NOMO-1 treated with DMSO at 0.1 percent for 48 hours (cell line): ENCODE results near the gene GIGYF2.
"Not testable (repeated sequence)": the region's sequence is repeated elsewhere in the genome, so short reads cannot be mapped to it uniquely, and the experiment has no call there.

ENCODE experiments used
- DNase-seq: peaks from one replicate; lab custom pipeline; 2025; ENCODE audit not compliant: unreplicated experiment; lab: John Stamatoyannopoulos, UW

The GIGYF2 gene

DNA sequence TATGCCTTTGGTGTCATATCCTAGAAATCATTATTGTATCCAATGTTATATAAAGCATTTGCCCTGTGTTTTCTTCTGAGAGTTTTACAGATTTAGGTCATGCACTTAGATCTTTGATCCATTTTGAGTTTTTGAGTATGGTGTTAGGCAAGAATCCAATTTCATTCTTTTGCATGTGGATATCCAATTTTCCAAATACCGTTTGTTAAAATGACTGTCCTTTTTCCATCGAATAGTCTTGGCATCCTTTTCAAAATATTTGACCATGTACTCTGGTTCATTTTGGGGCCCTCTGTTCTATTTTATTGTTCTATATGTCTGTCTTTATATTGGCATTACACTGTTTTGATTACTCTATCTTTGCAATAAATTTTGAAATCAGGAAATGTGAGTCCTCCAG, 103.0 kb downstream of the GIGYF2 start:
- DNase-seq, result no peak

DNA sequence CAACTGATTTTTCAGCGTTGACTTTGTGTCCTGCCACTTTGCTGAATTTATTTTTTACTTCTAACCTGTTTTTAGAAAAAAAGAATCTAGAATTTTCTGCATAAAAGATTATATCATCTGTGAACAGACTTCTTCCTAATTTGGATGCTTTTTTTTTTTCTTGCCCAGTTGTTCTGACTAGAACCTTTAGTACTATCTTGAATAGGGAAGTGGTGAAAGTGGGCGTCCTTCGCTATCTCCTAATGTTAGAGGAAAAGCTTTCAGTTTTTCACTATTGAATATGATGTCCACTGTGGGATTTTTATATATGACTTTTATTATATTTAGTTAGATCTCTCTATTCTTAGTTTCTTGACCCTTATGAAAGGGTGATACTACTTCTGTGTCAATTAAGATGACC, 105.0 kb downstream of the GIGYF2 start:
- no peak for DNase-seq

DNA sequence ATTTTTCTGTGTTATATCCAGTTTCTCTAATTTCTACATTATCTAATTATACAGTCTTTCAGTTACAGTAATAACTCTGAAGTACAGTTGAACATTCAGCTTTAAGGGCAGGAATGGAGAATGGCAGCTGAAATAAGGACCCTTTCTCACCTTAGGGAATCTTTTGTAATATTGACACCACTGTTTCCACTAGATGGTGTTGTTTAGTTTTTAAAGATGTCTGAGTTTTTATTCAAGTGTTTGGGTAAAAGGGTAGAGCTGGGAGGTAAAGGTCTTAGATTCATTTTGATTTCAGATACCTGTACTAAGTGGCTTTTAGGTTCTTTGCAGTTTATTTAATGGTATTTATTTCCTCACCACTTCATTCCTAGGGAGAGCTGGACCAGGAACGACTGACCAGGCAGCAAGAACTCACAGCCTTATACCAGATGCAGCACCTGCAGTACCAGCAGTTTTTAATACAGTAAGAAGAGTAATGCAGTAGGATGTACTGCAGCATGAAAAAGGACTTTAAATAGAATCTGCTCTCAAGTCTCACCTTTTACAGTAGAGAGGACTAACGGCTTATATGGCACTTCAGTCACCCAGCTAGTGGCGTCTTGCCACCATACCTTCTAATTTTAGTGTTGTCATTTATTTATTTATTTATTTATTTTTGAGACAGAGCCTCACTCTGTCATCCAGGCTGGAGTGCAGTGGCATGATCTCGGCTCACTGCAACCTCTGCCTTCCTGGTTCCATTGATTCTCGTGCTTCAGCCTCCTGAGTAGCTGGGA, 112.4 kb downstream of the GIGYF2 start:
- DNase-seq, result no peak

DNA sequence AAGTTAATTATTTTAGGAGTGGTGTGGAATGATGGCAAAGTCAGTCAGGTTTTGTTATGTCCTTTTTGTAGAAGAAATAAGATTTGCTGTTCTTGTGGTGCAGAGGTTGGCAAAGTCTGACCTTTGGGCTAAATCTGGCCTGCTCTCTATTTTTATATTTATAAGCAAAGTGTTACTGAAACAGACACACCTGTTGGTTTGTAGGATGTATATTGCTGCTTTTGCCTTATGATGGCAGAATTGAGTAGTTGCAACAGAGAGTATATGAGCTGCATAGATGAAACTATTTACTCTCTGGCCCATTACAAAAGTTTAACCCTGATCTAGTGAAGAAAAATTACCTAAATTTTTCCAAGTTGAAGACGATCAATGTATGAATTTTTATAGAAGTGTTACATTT, 113.3 kb downstream of the GIGYF2 start:
- no peak for DNase-seq

DNA sequence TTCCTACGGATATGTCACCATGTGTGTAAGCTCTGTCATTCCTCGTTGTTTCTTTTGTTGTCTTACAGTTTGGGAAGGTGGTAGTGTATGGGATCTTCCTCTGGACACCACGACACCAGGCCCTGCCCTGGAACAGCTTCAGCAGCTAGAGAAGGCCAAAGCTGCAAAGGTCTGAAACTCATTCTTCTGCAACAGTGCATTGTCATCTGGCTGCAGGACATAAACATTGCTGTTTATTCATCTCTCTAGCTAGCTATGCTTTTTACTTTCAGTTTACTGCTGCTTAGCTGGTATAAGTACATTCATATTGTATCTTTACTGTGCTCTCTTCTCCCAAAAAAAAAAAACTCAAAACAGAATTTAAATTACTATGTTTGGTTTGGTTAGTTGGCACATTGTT, 118.4 kb downstream of the GIGYF2 start:
- DNase-seq, result no peak

DNA sequence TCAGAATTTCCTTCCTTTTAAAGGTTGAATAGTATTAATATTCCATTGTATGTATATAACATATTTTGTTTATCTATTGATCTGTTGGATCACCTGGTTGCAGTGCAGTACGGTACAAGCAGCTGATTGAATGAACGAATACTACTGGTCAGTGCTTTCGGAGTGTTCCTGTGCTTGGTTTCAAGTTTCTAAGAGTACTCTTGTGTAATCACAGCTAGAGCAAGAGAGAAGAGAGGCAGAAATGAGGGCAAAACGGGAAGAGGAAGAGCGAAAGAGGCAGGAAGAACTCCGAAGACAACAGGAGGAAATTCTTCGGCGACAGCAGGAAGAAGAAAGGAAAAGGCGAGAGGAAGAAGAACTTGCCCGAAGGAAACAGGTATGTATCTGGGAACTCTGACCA, 119.5 kb downstream of the GIGYF2 start:
- peak; percentile 24 for DNase-seq

DNA sequence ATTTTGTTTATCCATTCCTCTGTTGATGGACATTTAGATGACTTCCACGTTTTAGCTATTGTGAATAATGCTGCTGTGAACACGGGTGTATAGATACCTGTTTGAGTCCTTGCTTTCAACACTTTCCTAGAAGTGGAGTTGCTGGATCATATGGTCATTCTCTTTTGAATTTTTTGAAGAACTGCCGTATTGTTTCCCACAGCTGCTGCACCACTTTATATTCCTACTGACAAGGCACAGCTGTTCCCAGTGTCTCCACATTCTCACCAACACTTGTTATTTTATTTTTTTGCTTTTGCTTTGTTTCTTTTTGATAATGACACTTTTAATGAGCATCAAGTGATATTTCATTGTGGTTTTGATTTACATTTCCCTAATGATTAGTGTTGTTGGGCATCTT, 120.6 kb downstream of the GIGYF2 start:
- DNase-seq, result no peak

DNA sequence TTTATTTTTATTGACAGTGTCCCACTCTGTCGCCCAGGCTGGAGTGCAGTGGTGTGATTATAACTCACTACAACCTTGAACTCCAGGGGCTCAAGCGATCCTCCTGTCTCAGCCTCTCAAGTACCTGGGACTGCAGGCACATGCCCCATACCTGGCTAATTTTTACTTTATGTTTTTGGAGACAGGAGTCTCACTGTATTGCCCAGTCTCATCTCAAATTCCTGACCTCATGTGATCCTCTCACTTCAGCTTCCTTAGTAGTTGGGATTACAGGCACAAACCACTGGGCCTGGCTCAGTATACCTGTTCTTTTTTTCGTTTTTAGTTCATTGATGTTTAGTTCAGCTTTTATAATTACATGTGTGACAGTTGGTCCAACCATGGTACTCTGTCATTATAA, 132.9 kb downstream of the GIGYF2 start:
- no peak for DNase-seq

DNA sequence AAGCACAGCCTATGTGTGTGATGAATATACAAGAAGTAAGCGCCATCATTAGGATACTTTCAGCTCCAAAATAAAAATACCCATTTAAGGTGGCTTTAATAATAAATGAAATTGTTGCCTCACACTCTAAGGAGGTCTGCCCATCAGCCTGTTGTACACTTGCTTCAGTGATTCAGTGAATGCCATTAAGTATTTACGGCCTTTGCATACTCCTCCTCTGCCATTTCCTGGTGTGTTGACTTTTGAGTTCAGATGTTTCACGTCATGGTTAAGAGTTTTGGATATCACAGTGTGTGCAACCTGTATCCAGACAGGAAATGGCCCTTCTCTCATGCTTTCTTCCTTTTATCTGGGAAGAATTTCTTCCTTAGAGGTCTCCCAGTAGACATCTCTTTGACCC, 134.4 kb downstream of the GIGYF2 start:
- no peak for DNase-seq

DNA sequence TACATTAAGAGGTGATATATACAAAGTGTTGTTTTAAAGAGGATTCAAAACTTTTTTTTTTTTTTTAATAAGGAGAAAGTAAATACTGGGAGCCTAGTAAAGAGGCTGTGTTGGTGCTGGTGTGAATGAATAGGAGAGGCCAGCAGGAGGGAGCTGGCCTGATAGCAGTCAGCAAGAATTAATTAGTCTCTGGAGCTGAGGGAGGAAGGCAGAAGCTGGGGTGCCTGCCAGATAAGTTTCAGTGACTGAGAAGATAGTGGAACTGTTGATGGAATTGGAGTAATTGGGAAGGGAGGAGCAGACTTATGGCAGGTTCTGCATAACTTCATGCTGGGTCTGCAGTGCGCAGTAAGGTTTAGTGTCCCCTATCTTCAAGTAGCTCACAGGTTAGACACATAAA, 136.7 kb downstream of the GIGYF2 start:
- DNase-seq, result no peak

DNA sequence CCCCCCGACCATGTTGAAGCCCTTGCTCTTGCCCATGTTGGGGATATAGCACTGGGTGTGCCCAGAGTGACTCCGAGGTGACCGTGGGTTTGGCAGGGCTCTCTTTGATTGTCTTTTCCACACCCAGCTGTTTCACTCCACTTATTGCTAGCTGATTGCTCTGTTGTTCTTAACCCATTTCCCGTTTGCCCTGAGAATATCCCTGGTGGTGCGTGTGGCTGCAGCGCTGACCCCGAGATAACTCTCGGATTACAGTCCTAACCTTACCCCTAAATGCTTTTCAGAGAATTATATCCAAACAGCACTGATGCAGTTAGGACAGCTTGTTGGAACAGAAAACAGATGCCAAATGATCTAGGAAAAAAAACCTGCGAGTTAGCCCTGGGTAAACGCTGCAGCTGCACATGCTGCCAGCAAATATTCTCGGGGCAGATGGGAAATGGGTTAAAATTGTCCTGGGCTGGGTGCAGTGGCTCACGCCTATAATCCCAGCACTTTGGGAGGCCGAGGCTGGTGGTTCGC, 138.6 kb downstream of the GIGYF2 start:
- DNase-seq, result no peak

DNA sequence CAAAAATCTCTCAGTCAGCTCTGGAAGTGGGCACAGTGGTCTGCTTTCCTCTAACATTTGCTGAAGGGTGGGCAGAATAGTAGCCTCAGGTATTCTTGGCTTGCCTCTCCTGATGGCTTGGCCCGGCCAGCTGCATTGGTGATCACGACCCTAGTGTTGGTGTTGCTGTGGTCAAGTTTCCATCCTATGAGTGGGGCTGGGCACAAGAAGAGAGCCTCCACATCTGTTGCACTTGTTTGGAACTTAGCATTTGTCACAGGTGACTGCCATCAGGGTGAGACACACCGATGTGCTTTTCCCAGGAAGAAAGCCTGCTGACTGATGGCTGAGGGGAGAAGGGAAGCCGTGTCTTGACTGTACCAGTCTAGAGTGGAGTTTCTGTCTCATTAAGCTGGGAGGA, 139.8 kb downstream of the GIGYF2 start:
- no peak for DNase-seq

DNA sequence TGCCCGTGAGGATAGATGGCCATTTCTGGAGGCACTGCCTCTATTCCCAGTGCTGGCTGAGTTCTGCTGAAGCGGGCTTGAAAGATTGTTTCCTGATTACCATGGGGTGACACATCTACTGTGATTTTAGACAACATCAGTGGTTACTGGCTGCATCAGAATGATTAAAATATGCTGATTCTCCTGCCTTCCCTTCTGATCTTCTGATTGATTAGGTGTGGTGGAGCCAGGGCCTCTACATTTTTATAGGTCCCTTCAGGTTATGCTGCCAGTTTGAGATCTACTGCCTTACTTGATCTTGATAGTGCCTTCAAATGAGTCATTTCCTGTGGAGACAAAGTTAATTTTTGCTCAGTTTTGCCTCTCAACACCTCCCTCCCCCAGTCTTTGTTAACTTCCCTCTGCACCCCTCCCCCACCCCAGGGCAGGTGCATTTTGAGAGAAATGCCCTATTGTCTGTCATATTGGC, 141.3 kb downstream of the GIGYF2 start:
- peak; percentile 76 for DNase-seq

DNA sequence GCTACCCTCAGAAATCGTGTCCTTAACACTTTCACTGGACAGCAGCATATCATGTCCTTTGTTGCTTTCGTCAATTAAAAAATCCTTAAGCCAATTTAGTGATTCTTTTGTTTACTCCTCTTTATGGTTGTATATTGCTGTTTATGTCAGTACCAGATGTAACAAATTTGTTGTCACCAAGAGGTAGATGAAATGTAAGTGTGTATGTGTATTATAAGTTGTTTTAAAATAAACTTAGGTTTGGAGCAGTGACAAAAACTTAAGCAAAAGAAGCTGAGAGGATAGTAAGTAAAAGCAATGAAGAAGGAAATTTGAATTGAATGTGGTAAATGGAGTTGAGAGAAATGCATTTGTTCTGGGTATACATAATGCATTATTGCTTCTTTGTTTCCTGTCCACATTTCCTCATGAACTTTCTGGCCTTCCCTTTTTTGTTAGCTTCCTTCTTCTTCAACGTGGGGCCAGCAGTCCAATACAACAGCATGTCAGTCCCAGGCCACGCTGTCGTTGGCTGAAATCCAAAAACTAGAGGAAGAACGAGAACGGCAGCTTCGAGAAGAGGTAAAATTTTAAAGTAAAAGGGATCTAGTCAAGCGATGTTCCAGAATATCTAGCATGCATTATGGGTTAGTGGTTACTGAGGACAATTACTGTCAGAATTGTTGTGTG, 142.4 kb downstream of the GIGYF2 start:
- peak; percentile 92 for DNase-seq

DNA sequence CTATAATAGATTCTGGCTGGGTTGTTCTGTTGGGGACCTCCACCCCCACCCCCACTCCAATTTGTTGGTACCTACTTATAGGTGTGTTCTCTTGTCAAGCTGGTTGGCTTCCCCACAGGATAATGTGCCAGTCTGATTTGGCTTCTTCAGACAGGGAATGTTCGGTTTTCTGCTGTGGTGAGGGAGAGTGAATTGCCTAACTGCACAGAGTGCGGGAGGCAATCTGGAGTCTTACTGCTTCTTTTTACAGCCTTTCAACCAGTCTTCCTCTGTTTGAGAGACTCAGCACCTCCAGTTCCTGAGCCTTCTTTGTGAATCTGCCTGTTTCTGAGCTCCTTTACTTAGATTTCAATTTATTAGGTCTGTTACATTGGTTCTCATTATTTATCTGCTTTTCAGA, 145.6 kb downstream of the GIGYF2 start:
- no peak for DNase-seq

DNA sequence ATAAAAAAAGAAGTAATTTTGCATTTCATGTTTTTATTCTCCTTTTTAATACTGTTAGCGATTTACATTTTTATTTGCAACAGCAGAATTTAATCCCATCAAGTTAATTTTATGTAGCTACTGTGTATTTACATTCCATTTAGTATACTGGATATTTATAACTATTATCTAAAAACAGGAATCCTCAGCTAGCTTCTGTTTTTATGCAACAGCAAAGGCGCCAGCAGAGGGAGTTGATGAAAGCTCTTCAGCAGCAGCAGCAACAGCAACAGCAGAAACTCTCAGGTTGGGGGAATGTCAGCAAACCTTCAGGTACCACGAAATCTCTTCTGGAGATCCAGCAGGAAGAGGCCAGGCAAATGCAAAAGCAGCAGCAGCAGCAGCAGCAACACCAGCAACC, 146.7 kb downstream of the GIGYF2 start:
- DNase-seq, result no peak

DNA sequence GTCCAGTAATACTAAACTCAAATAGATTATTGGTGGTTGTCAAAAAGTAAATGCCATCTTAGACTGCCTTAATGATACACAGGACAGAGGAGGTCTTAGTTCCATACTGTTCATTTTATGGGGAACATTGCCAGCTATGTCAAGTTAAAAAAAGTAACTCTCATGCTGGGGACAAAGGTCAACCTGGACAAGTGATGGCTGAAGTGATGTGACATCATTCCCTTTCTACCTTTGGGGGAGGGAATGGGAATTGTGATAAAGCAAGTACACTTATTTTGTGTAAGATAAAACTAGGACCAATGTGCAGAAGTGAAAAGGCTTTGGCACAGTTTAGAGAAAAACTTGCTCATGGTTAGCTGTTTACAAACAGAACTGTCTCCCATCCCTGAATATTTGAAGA, 148.9 kb downstream of the GIGYF2 start:
- no peak for DNase-seq

DNA sequence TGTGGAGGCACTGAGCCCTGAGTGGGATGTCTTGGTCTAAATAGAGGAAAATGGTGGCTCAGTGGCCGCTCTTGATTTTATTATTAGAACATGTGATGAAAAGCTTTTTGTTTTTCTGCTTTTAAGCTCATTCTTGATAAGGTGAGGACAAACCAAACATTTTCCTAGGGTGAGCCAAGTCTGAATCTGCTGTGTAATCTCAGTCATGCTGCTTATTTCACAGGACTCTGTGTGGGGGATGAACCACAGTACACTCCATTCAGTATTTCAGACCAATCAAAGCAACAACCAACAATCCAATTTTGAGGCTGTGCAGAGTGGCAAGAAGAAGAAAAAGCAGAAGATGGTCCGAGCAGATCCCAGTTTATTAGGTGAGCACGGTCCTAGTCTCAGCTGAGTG, 152.9 kb downstream of the GIGYF2 start:
- DNase-seq, result no peak

DNA sequence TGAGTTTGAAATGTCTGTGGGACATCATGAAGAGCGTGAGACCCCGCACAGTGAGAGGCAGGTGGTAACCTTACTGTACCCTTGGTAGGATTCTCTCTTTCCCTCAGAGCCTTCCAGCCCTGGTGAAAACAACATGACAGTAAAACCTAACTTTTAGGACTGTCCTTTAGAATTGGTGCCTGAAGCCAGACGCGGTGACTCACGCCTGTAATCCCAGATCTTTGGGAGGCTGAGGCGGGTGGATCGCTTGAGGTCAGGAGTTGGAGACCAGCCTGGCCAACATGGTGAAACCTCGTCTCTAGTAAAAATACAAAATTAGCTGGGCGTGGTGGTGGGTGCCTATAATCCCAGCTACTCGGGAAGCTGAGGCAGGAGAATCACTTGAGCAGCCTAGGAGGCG, 154.9 kb downstream of the GIGYF2 start:
- DNase-seq, result not testable (repeated sequence)

DNA sequence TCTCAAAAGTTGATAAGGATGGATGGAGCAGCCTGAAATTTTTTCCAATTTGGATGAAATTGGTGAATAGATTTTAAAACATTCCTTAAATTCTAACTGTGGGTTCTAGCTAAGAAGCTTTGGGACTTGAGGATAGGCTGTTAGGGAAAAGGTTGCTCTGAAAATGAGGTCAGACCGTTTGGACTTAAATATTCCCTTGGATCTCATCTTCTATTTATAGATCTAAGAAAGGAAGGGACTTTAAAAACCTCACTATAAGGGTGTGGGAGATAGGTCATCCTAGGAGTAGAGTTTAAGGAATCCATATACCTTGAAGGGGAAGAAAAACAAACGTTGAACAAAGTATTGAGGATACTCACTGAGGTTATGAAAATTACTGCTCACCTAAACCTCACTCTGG, 155.5 kb downstream of the GIGYF2 start:
- no peak for DNase-seq

DNA sequence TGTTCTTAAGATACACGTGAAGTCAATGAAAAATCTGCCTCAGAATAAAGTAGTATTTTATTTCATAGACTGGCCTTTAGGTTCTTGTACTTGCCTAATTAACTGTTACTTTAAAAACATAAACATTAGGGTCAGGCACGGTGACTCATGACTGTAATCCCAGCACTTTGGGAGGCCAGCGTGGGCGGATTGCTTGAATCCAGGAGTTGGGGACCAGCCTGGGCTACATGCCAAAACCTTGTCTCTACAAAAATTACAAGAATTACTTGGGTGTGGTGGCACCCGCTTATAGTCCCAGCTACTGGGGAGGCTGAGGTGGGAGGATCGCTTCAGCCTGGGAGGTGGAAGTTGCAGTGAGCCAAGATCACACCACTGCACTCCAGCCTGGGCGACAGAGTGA, 157.0 kb downstream of the GIGYF2 start:
- DNase-seq, result no peak

DNA sequence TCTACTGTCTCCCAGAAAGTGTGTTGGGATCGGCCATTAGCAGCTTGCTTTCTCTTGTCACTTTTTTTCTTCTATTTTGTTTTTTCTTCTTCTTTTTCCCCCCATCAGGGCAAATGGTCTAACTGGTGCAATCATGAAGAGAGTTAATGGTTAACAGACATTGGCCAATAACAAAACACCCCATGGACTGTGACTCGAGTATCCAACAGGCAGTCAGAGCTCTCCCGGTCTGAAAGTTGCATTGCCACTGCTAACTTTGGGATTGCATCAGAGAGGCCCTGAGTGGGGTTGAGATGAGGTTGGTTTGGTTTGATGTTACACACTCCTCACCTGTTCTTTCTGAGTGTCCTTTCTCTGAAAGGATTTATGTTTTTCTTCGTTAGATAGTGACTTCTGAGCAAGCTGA, 160.0 kb downstream of the GIGYF2 start:
- DNase-seq, result no peak
